Left renal pelvis (tissue), 4 donors: ENCODE data around the gene LARGE1. TPM values are rescaled to one million over a fixed set of nuclear protein-coding genes. Genes with fewer than 3 reads are reported as not detected.
A peak's percentile ranks its signal among the peaks of the same experiment; 100 is the strongest.

Source experiments
- DNase-seq, 4 donors: peaks; one replicate each; pipeline ENCODE4 v3.0.0-alpha.2; 2013; ENCODE audit warnings: low read depth in 4 of 4, low spot score in 3 of 4
- polyA plus RNA-seq, 4 donors: library from polyadenylated mRNA; unstranded; fragments of 120-200 nt; gene quantifications; one replicate each; pipeline ENCODE4 v1.2.1, GENCODE V29; 2013; ENCODE audit not compliant: insufficient read length in 4 of 4

LARGE1 gene
- polyA plus RNA-seq, 4 donors = 25.9 to 29.2 (median 27.4) TPM

GRCh38 chr22:33786149-33786548 lies 134.1 kb downstream of the LARGE1 start:
- no peak for DNase-seq

- DNase-seq = no peak
These were observed 134.8 kb downstream of the LARGE1 start for GRCh38 chr22:33785283-33785968.

- no peak for DNase-seq
These were observed 138.9 kb downstream of the LARGE1 start for GRCh38 chr22:33781411-33781810.

- DNase-seq = no peak
These were observed 139.6 kb downstream of the LARGE1 start for GRCh38 chr22:33780531-33781136.

GRCh38 chr22:33779243-33779642 lies 141.0 kb downstream of the LARGE1 start:
- no peak for DNase-seq

GRCh38 chr22:33776491-33776890 lies 143.8 kb downstream of the LARGE1 start:
- no peak for DNase-seq

GRCh38 chr22:33774781-33775180 lies 145.5 kb downstream of the LARGE1 start:
- DNase-seq = no peak

GRCh38 chr22:33772745-33773144 lies 147.5 kb downstream of the LARGE1 start:
- DNase-seq = no peak

GRCh38 chr22:33771136-33771535 lies 149.1 kb downstream of the LARGE1 start:
- DNase-seq = no peak

GRCh38 chr22:33770723-33771122 lies 149.6 kb downstream of the LARGE1 start:
- no peak for DNase-seq

- DNase-seq = no peak
These were observed 154.2 kb downstream of the LARGE1 start for GRCh38 chr22:33766091-33766490.

GRCh38 chr22:33758961-33759360 lies 161.3 kb downstream of the LARGE1 start:
- DNase-seq = no peak

- DNase-seq = no peak
These were observed 162.3 kb downstream of the LARGE1 start for GRCh38 chr22:33757802-33758483.

GRCh38 chr22:33757041-33757801 lies 163.1 kb downstream of the LARGE1 start:
- DNase-seq = peak in 1 of 4 donors; percentile 33

GRCh38 chr22:33756508-33756949 lies 163.7 kb downstream of the LARGE1 start:
- no peak for DNase-seq

GRCh38 chr22:33748714-33749113 lies 171.6 kb downstream of the LARGE1 start:
- DNase-seq = no peak

- DNase-seq = no peak
These were observed 172.6 kb downstream of the LARGE1 start for GRCh38 chr22:33747576-33748180.

- DNase-seq = no peak
These were observed 173.2 kb downstream of the LARGE1 start for GRCh38 chr22:33747029-33747428.

GRCh38 chr22:33746501-33746928 lies 173.8 kb downstream of the LARGE1 start:
- no peak for DNase-seq

- no peak for DNase-seq
These were observed 174.8 kb downstream of the LARGE1 start for GRCh38 chr22:33745501-33745900.

GRCh38 chr22:33743756-33744155 lies 176.5 kb downstream of the LARGE1 start:
- no peak for DNase-seq
